GM18517 (cell line): ENCODE results near the gene RAPGEF2.

Source experiments
- ATAC-seq: cut with Tn5 transposase; IDR thresholded peaks from one replicate; pipeline ENCODE4 v1.9.1; 2021; ENCODE audit warnings: mild to moderate bottlenecking, moderate library complexity; ENCODE audit not compliant: unreplicated experiment

RAPGEF2 gene

GRCh38 chr4:159389756-159390155 is 286.9 kb downstream of the RAPGEF2 start:
- ATAC-seq: no peak

GRCh38 chr4:159390648-159391047 is 287.8 kb downstream of the RAPGEF2 start:
- no peak for ATAC-seq

GRCh38 chr4:159395693-159396092 is 292.8 kb downstream of the RAPGEF2 start:
- no peak for ATAC-seq

- ATAC-seq: no peak
Measured at GRCh38 chr4:159396151-159396550, 293.3 kb downstream of the RAPGEF2 start.

DNA sequence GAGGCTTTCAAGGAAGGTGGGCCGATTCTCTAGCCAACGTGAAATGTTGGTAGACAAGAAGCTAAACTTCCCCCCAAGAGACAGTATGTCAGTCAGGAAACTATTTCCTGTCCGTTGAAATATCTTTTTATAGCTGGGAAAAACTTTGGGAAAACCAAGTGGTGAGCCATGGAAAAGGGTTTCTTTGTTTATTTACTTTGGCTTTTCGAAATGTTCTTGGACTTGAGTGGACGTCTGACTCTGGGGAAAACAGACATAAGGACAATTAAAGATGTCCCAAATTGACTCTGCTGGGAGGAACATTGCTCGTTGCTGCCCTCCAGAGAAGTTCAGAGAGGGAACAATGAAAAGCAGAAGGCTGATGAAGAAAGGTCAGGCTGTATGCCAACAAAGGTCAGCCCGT is 295.4 kb downstream of the RAPGEF2 start:
- ATAC-seq: no peak

GRCh38 chr4:159400558-159401225 is 297.8 kb downstream of the RAPGEF2 start:
- ATAC-seq: no peak

GRCh38 chr4:159401226-159401712 is 298.4 kb downstream of the RAPGEF2 start:
- ATAC-seq: no peak

DNA sequence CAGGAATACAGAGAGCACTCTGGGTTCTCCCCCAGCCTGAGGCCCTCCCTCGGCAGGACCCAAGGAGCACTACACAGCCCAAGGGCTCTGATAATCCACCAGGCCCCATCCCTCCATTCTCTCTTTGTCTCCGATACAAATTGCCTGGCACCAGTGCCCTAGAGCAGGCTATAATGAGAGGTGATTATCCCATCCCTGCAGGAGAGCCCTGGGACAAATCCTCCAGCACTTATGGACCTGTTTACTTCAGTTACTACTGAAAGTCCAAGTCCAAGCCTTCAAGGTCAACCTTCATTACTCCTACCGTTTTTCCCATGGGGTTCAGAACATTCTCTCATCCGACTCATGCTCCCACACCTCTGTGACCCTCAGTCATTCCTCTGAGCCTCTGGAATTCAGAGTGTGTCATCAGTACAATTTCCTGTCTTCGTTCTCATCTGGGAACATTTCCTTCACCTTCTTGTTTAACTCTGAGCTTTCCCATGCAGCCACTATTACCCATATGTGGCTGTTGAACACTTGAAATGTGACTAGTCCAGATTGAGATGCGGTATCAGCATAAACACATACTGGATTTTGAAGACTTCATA is 299.0 kb downstream of the RAPGEF2 start:
- no peak for ATAC-seq
